Adrenal gland (tissue), 5 donors: ENCODE measurements around the gene ECSCR.

ENCODE experiments used
- POLR2A ChIP-seq, 2 donors: fragments of 450-650 bp; IDR thresholded peaks; one replicate each; pipeline ENCODE4 v1.6.1; 2017; ENCODE audit warnings: antibody characterized with exemption in 2 of 2, mild to moderate bottlenecking in 2 of 2, moderate library complexity in 1 of 2
- TF ChIP-seq, protein P1 (sequence below), 6 experiments: fragments of 450-650 bp in 4 of 6; fragments of 200-600 bp in 2 of 6; sonication (generic) in 1 of 6; IDR thresholded peaks; 1 replicate in 5 of 6; 2 replicates in 1 of 6; pipeline versions ENCODE4 v1.5.1 to v1.8.0; 2016 to 2021; ENCODE audit warnings: antibody characterized with exemption in 6 of 6, mild to moderate bottlenecking in 2 of 6, moderate library complexity in 1 of 6
- donor health status: DM: no; HTN: no; CAD: no.

DNA sequence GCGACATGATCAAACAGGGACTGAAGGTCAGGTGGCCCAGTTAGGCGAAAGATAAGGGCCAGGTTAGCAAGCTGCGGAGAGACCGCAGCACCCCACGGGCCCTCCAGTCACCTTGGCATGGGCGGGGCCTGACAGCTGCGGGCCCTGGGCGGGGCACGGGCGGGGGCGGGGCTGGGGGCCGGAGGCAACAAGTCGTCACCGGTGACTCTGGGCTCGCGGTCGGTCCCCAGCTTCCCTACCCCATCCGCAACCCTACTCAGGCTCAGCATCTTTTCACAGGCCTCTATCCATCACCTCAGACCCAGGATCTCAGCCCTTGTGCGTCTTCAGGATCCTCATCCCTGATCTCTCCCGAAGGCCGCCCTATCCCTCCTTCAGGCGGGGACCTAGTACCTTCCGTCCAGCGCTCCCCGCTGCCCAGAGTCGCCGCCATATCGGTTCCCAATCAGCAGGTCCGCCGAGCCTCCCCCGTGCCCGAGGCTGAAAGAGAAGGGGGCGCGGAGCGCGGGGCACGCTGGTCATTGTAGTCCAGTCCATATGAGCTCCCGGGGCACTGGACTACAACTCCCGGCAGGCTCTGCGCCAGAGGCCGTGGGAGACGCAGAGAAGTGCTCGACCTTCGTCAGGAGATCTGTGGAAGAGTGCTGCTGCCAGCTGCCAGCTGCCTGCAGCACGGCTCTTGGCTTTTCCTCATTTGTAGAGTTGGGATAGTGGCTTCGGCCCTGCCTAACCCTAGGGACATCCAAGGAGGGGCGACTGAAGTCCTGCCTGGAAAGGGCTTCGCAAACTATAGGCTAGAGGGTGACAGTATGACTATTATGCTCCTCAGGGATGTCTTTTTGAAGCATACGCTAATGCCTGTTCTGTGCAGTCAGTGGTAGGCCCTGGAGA, 23.3 kb downstream of the ECSCR start, which contains the start of gene DNAJC18:
- TF ChIP-seq, protein P1, sequence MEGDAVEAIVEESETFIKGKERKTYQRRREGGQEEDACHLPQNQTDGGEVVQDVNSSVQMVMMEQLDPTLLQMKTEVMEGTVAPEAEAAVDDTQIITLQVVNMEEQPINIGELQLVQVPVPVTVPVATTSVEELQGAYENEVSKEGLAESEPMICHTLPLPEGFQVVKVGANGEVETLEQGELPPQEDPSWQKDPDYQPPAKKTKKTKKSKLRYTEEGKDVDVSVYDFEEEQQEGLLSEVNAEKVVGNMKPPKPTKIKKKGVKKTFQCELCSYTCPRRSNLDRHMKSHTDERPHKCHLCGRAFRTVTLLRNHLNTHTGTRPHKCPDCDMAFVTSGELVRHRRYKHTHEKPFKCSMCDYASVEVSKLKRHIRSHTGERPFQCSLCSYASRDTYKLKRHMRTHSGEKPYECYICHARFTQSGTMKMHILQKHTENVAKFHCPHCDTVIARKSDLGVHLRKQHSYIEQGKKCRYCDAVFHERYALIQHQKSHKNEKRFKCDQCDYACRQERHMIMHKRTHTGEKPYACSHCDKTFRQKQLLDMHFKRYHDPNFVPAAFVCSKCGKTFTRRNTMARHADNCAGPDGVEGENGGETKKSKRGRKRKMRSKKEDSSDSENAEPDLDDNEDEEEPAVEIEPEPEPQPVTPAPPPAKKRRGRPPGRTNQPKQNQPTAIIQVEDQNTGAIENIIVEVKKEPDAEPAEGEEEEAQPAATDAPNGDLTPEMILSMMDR (IDR thresholded peaks at IDR 0.05), result no peak
- TF ChIP-seq POLR2A (IDR thresholded peaks at IDR 0.05), result peak in 1 of 2 donors; percentile 76
